VCaP (cell line): ENCODE data around the gene EPHA7.

ENCODE experiments used
- H3K27ac ChIP-seq: fragments of 450-650 bp; 2 replicates; pipeline ENCODE4 v1.5.1; 2017
- TF ChIP-seq, protein P1 (sequence below): fragments of 450-650 bp; conservative IDR thresholded peaks from 2 replicates; pipeline ENCODE4 v1.5.1; 2017; ENCODE audit warnings: mild to moderate bottlenecking, moderate library complexity

The EPHA7 gene

DNA sequence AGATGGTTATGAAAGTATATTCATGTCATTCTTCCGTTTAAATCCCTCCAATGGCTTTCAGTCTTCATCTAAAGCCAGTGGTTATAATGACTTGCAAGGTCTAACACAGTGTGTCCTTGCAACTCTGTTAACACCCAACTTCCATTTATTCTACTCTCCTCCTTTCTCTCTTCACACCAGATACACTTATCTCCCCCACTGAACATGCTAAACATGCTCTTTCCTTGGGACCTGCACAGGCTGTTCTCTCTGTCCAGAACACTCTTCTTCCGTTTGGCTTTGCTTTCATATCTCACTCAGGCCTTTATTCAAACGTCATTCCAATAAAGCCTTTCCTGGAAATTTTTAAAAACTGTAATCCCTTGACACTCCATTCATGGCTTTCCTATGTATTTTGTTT is 91.5 kb downstream of the EPHA7 start:
- H3K27ac ChIP-seq = no peak overlapping the region
- TF ChIP-seq, protein P1, sequence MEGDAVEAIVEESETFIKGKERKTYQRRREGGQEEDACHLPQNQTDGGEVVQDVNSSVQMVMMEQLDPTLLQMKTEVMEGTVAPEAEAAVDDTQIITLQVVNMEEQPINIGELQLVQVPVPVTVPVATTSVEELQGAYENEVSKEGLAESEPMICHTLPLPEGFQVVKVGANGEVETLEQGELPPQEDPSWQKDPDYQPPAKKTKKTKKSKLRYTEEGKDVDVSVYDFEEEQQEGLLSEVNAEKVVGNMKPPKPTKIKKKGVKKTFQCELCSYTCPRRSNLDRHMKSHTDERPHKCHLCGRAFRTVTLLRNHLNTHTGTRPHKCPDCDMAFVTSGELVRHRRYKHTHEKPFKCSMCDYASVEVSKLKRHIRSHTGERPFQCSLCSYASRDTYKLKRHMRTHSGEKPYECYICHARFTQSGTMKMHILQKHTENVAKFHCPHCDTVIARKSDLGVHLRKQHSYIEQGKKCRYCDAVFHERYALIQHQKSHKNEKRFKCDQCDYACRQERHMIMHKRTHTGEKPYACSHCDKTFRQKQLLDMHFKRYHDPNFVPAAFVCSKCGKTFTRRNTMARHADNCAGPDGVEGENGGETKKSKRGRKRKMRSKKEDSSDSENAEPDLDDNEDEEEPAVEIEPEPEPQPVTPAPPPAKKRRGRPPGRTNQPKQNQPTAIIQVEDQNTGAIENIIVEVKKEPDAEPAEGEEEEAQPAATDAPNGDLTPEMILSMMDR = no peak

DNA sequence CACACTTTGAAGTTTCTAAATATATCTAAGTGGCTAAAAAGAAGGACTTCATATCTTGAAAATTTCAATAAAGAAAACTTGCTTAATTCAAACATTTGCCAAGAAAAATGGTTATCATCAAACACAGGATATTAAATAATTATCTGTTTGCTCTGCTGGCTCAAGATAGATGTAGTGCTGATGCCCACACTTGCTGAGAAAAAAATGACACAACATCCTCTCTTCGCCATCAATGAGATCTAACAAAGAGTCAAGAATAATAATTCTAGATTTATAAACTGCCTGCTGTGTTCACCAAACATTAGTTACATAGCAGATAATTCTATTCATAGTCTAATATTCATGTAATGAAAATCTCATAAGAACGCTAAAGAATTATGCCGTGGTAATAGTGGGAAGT is 93.6 kb downstream of the EPHA7 start:
- TF ChIP-seq, protein P1 = no peak

DNA sequence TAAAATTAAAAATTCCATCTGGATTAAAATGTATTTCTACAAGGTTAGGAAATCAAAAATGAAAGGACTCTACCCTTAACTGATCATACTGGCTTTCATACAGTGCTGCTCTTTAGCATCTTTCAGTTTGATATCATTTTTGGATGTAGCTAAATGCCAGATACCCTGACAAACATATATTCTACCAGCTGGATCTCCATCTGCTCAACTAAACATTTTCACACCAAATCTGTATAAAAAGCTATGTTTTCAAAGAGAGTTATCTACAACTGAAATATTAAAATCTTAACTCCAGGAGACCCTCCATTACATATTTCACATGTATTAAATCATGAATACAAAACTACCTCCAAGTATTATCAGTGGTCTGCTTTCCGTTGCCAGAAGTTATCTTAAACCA is 95.7 kb downstream of the EPHA7 start:
- no peak overlapping the region for H3K27ac ChIP-seq
- TF ChIP-seq, protein P1 = no peak

More for the DNA sequence above, 93.6 kb downstream of the EPHA7 start:
- no peak overlapping the region for H3K27ac ChIP-seq

DNA sequence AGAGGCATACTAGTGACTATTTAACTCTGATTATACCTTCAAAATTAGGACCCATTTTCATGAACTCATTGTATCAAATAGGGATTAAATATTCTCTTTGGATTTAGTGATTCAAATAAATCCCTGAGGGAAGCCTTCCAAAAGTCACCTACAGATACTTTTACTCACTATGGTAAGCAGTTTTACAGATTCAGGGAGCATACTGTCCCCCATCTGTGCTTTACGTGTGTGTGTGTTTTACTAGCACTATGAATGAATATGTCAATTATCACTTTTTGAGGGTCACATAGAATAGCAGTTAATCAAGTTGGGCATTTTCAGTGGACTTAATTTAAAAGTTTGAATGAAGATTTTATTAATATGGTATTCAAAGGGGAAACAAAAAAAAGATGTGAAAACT is 96.7 kb downstream of the EPHA7 start:
- no peak overlapping the region for H3K27ac ChIP-seq
- TF ChIP-seq, protein P1 = no peak

DNA sequence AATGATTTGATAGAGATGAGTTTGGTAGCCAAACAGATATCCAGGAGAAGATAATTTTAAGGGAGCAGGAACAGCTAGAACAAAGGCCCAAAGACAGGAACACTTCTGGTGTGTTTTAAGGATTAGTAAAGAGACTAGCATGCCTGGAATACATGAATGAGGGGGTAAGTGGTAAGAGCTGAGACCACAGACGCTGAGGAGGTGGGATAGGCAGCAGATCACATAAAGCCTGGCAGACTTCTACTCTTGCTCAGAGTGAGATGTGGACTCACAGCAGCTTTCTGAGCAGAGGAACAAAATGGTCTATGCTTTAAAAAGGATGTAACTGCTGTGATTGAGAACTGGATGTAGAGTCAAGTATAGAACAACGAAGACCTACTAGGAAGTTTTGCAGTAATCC is 100.1 kb downstream of the EPHA7 start:
- TF ChIP-seq, protein P1 = no peak
- no peak overlapping the region for H3K27ac ChIP-seq

DNA sequence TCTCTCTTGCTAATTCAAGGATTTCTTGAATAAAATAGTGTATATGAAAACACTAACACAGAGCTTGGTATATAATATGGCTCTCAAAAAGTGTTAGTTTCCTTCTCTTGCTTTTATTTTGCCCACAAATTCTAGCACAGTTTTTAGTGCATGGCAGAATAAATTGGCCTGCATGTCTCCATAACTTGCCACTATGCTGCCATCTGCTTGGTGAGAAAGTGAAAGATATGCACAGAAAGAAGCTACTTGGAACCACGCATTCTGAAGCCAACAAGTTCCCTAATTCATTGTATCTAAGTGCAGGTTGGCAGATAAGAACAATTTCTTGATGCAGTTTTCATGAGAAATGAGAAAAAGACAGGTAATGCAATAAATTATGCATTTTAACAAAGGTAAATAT is 101.2 kb downstream of the EPHA7 start:
- H3K27ac ChIP-seq = no peak overlapping the region
- TF ChIP-seq, protein P1 = no peak

DNA sequence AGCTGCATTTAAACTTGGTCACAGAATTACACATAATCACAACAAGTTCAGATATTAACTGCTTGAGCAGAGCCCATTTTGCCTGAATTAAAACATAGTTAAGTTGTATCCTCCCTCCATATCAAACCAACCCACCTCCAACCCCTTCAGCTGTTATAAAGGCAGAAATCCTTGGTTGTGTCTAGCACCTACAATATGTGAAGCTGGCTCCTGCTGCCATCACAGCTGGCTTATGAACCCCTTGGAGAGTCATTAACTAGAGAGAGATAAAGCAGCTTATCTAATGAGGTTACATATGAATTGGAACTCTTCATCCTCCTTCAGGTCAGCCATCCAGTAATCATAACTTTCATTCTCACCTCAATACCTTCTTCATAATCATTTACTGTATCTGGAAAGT is 101.8 kb downstream of the EPHA7 start:
- no peak overlapping the region for H3K27ac ChIP-seq
- TF ChIP-seq, protein P1 = no peak
